Gastroesophageal sphincter (tissue), 3 donors: ENCODE data around the gene GRIK3.

Source experiments
- CTCF ChIP-seq, 4 experiments: fragments of 200-600 bp in 2 of 4; fragments of 450-650 bp in 2 of 4; sonication (generic) in 1 of 4; IDR thresholded peaks; one replicate each; pipeline ENCODE4 v1.5.1; 2017 to 2019; ENCODE audit warnings: antibody characterized with exemption in 4 of 4, mild to moderate bottlenecking in 2 of 4, moderate library complexity in 2 of 4
- POLR2AphosphoS5 ChIP-seq: sonication (generic); formaldehyde crosslinking; IDR thresholded peaks from one replicate; pipeline ENCODE4 v1.6.1; 2017; ENCODE audit warnings: antibody characterized with exemption

- TF ChIP-seq CTCF (IDR thresholded peaks at IDR 0.05) (no peak), POLR2AphosphoS5 (no peak)
These were observed 58.7 kb downstream of the GRIK3 start for GRCh38 chr1:36975642-36976041.
